ENCODE results near the gene LIMCH1. TPM values are rescaled to one million over a fixed set of nuclear protein-coding genes. Genes with fewer than 3 reads are reported as not detected.

LIMCH1 gene
- total RNA-seq, 1 experiment from 2014 or later: 3.3 TPM

- Histone ChIP-seq H3K27ac (ENCODE audit: insufficient read length, low read depth, low read length) (no peak overlapping the region), H3K79me1 (ENCODE audit: insufficient read depth, low read depth, low read length, poor library complexity, severe bottlenecking) (no peaks in the 10 kb centered on the region), H4K91ac (ENCODE audit: insufficient read length, low read depth, low read length) (no peak overlapping the region), H3K18ac (ENCODE audit: insufficient read length, low read depth, low read length) (no peak overlapping the region), H3K4me1 (ENCODE audit: insufficient read depth, low read length) (0 out of 2 replicates have a peak, but pooled peaks cover 3% of the 10 kb centered on the region), H2BK12ac (ENCODE audit: insufficient read length, low read depth, low read length) (no peak overlapping the region), H3K4me2 (ENCODE audit: insufficient read depth, insufficient read length, low read length) (no peak overlapping the region), H2BK15ac (ENCODE audit: low read depth, low read length) (no peak overlapping the region), H4K20me1 (ENCODE audit: control insufficient read depth, insufficient read depth, insufficient read length) (no peaks in the 10 kb centered on the region), H3K23ac (ENCODE audit: insufficient read length, low read depth, low read length) (no peak overlapping the region), H2AK5ac (ENCODE audit: insufficient read length, low read length) (no peak overlapping the region), H3K79me2 (ENCODE audit: insufficient read depth, low read length) (no peaks in the 10 kb centered on the region), H3K56ac (ENCODE audit: insufficient read length, low read depth, low read length) (no peak overlapping the region), H2BK5ac (ENCODE audit: insufficient read length, low read length) (no peak overlapping the region), H2BK120ac (ENCODE audit: low read depth, low read length, poor library complexity, severe bottlenecking) (no peak overlapping the region), H3K4ac (ENCODE audit: low read depth, low read length) (no peak overlapping the region), H3K9me3 (ENCODE audit: control insufficient read depth, low read depth, low read length) (no peaks in the 10 kb centered on the region), H3T11ph (ENCODE audit: low read length) (no peak overlapping the region), H2BK20ac (ENCODE audit: low read depth, low read length, poor library complexity, severe bottlenecking) (no peak overlapping the region), H2AFZ (ENCODE audit: low read length) (no peak overlapping the region), H3K9ac (ENCODE audit: extremely low read depth, insufficient read length, low read length) (no peak overlapping the region), H3K23me2 (ENCODE audit: insufficient read length, low read depth, low read length, poor library complexity, severe bottlenecking) (no peaks in the 10 kb centered on the region), H4K8ac (replicated peaks; ENCODE audit: insufficient read length, low read depth, low read length) (no peak overlapping the region), H3K27me3 (ENCODE audit: insufficient read depth, low read length) (no peaks in the 10 kb centered on the region), H4K5ac (ENCODE audit: insufficient read length, low read depth, low read length) (no peak overlapping the region), H3K14ac (ENCODE audit: insufficient read depth, low read length) (no peak overlapping the region)
- DNase-seq: no peak
- Mint-ChIP-seq H3K9me3 (no peaks in the 10 kb centered on the region), H3K27me3 (ENCODE audit: low read depth) (no peaks in the 10 kb centered on the region), H3K27ac (no peak overlapping the region; a peak in 1 of 7 replicates), H3K4me3 (no peak overlapping the region), H3K4me1 (peaks cover 3% of the 10 kb centered on the region in 2 experiments; a peak in 3 of 4 replicates), H3K36me3 (ENCODE audit: insufficient read depth in 1 of 3, low read depth in 3 of 3) (no peaks in the 10 kb centered on the region)
- WGBS (ENCODE audit: extremely low coverage, insufficient read length, low lambda C conversion rate): no CpG with 5 or more reads among the region's 3 CpGs
- TF ChIP-seq, protein P1, sequence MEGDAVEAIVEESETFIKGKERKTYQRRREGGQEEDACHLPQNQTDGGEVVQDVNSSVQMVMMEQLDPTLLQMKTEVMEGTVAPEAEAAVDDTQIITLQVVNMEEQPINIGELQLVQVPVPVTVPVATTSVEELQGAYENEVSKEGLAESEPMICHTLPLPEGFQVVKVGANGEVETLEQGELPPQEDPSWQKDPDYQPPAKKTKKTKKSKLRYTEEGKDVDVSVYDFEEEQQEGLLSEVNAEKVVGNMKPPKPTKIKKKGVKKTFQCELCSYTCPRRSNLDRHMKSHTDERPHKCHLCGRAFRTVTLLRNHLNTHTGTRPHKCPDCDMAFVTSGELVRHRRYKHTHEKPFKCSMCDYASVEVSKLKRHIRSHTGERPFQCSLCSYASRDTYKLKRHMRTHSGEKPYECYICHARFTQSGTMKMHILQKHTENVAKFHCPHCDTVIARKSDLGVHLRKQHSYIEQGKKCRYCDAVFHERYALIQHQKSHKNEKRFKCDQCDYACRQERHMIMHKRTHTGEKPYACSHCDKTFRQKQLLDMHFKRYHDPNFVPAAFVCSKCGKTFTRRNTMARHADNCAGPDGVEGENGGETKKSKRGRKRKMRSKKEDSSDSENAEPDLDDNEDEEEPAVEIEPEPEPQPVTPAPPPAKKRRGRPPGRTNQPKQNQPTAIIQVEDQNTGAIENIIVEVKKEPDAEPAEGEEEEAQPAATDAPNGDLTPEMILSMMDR (conservative IDR thresholded peaks at IDR 0.05): no peak
These were observed 10.4 kb downstream of the LIMCH1 start for GRCh38 chr4:41548305-41548880.
